ENCODE results near the gene NKX2-3.
A peak's percentile ranks its signal among the peaks of the same experiment; 100 is the strongest.

Gene NKX2-3

DNA sequence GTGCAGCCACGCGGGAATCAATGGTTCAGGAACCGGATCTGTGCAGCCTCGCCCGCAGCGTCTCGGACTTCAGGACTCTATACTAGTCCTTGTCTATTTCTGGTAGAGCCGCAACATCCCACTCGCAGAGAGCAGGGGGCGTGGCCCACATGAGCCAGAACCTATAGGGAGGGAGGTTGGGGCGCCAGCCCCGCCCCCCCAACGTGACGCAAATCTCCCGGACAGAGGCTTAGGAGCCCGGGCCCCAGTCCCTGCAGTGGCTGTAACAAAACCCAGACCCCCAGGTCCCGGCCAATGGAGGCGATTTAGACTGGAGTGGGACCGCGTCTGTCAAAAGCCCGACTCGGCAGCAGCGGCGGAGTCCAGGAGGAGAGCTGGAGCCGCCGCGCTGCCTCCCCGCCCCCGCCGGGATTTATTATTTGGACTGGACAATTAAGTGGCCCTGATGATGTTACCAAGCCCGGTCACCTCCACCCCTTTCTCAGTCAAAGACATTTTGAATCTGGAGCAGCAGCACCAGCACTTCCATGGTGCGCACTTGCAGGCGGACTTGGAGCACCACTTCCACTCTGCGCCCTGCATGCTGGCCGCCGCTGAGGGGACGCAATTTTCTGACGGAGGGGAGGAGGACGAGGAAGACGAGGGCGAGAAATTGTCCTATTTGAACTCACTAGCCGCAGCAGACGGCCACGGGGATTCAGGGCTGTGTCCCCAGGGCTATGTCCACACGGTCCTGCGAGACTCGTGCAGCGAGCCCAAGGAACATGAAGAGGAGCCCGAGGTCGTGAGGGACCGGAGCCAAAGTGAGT is at the start of gene NKX2-3:
Gene NKX2-3 (plus strand): TSS at position 256 of the 809 bp plus-strand sequence. CDS start 190 bp downstream, at position 446.
- DNase-seq = peak in 1 of 2 donors; percentile 82

DNA sequence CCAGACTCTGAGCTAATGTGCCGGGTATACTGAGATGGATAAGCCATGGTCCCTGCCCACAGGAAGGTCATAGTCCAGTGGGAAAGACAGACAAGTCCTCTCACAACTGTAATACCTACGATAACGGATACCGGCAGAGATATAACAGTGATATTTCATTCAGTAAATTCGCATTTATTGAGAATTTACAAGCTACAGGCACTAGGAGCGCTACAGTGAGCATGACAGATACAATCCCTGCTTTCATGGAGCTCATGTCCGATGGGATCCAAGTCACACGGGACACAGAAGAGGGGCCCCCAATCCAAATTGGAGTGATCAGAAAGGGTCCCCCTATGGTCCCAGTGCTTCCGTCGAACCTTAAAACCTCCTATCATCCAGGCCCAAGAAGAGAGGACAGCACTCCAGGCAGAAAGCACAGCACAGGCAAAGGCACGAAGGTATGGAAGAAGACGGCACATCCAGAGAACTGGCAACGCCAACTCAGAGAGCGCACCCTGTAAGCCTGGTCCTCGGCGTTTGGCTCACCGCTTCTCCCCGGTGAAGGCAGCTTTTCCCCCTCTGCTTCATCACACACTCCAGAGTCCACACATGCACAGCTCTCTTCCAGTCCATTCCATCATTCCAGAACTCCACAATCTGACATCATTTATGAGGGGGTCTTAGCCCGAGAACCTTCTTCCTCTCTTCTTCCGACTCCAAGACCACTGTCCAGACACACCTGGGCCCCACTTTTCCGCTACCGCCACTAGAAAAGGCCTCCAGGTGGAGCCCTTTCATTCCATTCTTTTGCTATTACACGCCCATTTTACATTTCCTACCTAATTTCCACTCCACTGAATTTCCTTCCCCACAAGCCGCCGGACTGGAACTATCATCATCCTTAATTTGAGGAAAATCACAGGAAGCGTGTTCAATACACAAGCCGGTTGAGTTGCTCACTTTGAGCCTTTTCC is 47.8 kb upstream of the NKX2-3 start:
- DNase-seq = no peak

DNA sequence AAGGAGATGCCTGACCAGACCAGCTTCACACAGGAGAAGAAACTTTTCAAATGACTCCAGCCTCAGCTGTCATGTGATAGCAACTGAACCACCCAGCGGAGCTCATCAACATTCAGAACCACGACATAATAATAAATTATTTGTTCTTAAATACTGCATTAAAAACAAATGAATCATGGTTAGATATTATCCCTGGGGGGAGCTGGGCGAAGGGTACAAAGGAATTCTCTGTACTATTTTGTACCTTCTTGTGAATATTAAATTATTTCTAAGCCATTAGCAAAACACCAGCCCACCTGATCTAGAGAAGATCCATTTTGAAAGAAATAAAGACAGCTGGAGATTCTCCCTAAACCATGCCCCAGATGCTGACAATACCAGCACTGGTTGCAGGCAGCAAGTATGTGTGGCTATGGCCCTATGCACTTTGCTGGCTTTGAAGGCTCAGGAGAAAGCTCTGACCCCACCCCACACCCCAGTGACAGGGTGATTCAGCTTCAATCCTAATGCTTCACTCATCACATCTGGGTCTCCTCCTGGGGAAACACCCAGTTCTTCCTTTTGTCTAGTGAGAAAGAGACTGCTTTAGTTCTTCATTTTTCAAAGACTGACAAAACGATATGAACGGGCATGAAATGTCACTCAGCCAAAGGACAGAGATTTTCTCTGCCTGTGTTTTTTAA is 45.5 kb upstream of the NKX2-3 start:
- DNase-seq = no peak

DNA sequence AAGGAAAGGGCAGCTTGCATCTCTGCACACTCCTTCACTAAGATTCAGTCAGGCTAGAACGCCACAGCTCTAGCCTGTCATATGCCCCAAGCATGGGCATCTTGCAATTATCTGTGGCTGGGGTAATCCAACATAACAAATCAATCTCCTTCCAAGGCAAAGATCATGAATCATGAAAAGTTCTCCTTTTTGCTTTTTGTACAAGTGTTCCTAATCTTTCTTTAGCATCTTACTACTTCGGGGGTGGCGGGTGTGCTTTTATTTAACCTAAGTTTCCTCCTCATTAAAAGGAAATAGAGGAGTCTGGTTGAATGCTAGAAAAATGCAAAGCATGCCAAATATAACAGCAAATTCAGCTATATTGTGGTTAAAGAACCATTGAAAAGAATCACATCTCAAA is 43.5 kb upstream of the NKX2-3 start:
- no peak for DNase-seq

DNA sequence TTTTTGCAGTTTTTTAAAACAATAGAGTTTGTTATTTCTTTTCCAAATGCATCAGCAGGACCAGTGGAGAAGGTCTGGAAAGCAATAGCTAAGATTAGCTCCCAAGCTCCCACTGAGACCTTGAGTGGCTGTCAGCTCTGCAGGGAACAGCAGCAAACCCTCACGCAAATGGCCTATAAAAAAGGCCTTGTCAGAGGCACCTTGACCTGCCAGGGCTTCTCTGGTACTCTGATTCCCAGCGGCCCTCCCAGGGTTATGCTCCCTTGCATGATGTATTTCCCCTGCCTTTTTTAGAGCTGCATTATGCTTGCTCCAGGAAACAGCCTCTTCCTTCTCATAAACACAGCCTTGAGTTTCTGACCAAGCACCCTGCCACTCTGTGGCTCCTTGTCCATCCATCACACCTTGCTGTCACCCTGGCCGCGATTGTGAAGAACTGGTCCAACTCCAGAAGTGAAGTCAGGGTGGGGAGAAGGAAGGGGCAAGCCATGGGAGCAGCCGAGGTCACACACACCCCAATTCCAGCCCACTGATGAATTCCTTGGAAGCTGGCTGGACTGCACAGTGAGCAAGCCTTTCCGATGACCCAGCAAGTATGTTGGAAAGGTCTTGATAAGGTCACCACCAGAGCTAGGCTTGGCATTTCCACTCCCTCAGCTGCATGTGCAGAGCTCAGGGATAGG is 35.3 kb upstream of the NKX2-3 start:
- DNase-seq = no peak

DNA sequence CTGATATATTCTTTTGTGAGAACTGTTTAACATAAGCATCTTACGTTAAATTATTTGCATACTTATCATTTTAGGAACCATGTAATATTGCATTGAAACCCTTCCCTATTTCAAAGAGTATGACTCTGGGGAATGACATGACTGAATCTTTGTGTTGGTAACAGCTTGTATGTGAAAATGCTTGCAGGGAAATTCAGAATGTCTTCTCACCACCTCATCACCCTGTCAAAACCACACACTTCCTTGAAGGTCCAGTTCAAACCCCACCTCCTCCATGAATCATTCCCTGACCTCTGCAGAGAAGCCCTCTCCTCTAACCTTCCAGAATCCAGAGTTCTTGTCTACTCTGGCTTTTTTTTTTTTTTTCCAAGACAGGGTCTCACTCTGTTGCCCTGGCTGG is 26.3 kb upstream of the NKX2-3 start:
- DNase-seq = no peak

DNA sequence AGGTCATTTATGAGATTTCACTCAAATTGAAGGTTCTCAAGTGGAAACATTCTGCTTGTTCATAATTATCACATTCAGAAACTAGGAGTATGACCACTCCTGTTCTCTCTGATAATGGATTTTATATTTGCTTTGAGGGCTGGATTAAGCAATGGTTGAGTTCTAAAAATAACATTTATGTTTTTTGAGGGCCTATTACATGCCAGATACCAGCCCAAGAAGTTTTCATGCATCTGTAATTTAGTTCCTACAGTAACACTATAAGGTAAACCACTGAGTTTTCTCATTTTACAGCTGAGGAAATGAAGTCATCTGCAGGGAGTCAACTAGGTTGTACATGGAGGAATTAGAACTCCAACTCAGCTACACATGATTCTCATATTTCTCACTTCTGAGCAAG is 25.5 kb upstream of the NKX2-3 start:
- no peak for DNase-seq

DNA sequence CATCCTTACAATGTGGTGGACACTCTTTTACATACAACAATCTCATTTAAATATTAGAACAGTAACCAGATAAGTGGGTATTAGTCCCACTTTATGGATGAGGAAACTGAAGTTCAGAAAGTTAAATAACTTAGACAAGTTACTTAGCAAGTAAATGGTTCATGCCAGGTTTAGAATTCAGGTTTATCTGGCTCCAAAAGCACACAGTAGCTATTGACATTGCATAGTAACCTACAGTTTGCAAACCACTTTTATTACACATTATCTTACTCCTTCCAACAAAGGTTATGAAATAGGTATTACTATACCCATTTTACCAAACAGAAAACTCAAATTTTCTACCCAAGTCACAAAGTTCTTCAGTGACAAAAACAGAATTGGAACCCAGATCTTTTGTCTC is 19.7 kb upstream of the NKX2-3 start:
- no peak for DNase-seq

DNA sequence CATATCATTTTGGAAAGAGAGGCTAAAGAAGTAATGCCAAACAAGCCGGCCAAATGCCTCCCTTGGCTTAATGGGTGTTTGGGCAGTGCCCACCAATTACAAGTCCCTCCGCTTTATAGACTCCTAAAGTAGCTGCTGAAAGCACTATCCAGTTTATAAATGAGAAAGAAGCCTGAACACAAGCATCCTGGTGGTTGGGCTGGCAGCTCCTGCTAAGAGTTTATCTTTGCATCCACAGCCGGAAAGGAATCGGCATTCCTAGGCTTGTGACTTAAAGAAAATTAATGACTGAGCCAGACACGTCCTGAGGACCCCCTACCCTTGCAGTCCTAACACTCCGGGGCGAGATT is 13.1 kb upstream of the NKX2-3 start:
- no peak for DNase-seq

DNA sequence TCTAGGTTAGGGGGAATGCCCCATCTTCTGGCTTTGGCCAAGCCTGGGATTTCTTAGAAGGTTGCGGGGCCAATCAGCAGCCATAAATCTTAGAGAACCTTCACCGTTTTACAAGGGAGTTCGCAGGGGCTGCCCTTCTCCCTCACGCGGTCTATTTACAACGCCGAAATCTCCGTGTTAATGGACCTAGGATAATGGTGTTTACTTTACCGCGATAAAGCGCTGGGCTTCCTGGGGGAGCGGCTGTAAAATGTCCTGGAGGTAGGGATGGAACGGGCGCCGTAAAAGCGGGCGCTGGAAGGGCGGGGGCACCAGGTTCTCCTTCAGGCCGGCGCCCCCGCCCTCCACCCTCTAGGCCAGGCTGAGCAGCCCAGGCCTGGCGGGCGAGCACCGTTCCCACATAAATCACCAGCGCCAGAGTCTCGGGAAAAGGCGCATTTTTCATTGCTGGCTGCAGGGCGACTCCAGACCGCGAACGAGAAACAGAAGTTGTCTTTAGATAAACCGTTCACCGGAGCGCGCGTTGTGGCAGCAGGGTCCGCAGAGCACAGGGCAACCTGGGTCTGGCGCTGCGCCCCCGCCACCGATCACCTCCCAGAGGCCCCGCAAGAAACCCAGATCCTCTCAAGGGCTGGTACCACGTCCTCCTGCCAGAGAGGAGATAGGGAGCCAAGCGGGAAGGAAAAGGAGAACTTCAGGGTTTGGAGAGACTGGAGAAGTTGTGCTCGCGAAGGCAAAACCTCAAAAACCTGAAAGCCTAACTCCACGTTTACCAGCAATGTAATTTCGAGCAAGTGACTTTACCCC is 12.5 kb upstream of the NKX2-3 start:
- DNase-seq = no peak

DNA sequence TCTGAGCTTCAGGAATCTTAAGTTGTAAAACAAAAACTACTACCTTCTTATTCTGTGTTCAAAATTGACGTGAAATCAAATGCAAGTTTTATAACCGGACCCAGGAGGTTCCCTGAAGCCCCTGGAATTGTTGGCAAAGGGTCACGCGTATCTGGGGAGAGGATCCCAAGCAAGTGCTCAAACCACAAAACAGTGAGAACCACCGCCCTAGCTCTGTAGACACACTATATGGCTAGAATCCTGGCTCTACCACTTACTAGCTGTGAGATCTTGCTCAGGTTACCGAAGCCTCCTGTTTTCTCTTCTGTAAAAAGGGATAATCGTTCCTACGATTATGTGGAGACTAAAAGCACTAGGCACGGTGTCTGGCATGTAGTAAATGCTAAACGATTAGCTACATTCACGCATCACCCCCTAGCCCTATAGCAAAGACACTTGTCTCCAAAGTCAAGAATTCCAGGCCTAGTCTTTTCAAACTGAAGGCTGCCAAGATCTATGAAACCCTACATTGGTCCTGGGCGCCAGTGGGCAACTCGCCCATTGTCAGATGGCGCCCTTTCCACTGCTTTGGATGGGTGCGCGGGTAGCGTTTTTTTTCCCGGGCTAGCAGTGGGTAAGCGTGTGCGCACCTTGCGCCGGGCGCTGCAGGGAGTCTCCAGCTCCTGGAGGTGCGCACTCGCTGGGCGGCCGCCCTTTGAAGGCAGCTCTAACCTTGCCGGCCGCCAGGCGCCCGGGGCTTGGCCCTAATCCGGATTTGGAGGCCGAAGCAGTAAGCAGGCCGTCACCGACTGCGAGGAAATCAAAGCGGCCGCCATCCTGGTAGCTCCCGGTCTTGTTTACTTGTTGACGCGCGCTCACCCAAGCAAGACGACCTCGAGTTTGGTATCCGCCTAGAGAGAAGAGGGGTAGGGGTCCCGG is 11.6 kb upstream of the NKX2-3 start:
- DNase-seq = no peak

DNA sequence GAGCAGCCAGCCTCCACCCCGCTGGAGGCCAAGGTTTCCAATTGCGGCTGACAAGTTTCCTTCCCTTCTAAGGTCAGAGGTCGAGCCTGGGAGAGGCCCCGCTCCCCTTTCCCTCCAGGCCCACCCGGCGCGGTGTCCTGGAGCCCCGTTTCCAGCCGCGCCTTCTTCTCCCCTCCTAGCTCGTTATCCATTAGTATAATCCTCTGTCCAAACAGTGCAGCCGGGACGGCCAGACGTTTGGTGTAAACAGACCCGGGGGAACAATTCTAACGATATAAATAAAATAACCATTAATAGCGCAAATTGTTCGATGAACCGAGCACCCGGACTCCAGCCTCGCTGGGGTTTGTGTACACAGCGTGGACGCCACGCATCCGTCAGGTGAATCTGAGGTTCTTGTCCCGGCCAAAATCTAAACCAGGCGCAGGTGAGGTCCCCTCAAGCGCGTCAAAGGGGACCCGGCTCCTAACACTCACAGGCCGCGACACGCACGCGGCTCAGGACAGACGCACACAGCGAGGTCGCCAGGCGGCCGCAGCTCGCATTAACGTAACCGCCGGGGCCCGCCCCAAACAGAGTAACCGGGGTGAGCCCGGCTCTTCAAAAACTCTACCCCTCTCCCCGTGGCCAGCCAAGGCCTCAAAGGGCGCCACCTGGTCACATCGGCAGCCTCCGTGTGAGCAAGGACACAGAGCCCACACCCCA is 10.8 kb upstream of the NKX2-3 start:
- no peak for DNase-seq

DNA sequence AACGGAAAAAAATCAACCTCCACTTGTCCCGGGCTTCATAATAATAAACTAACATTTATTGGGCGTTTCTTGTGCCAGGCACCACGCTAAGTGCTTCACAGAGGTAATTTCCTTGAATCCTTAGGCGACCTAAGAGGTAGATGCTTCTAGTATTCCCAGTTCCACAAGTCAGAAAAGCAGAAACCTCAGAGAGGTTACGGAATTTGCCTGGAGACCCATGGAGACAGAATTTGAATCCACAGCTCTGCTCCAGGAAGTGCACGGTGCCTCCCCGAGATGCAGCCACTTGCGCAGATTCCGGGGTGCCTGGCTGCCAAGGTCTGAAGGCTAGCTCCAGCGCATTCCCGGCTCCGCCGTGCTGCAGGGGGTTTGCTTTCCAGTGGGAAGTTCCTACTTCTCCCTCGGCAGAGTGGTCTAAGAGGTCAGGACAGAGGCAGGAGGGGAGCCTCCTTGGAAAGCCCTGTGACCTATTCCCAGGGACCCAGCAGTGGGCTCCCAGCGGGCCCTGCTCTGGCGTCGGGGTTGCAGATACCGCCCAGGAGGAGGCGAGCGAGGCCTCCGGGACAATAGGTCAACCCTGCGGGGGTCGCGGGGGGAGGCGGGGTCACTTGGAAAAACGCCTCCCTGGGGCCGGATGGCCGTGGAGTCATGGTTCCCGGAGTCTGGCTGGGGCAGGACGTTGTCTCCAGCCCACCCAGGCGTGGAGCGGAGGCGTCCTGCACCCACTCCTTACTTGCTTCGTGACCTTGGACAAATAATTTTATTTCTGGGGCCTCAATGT is 10.1 kb upstream of the NKX2-3 start:
- no peak for DNase-seq

DNA sequence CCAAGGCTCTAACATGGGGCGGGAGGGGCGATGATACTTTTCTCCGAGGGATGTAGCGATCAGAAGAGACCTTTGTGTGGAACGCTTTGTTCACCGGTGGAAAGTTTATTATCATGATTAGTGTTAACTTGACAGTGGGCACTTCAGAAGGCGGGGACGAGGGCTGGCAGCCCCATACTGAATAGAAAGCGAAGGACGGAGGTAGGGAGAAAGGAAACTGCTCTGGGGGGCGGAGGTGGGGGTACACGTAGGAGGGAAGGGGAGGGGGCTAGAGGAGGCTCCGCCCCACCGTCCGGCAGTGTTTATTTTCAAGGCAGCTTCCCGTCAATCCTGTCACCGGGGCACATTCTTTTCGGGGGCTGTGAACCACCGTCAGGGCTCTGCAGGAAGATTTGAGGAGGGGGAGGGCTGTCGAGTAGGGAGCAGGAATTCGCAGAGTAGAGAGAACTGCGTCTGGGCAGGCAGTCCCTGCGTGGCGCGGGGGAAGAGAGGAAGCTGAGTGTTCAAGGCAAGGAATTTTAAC is 9.4 kb upstream of the NKX2-3 start:
- DNase-seq = no peak

DNA sequence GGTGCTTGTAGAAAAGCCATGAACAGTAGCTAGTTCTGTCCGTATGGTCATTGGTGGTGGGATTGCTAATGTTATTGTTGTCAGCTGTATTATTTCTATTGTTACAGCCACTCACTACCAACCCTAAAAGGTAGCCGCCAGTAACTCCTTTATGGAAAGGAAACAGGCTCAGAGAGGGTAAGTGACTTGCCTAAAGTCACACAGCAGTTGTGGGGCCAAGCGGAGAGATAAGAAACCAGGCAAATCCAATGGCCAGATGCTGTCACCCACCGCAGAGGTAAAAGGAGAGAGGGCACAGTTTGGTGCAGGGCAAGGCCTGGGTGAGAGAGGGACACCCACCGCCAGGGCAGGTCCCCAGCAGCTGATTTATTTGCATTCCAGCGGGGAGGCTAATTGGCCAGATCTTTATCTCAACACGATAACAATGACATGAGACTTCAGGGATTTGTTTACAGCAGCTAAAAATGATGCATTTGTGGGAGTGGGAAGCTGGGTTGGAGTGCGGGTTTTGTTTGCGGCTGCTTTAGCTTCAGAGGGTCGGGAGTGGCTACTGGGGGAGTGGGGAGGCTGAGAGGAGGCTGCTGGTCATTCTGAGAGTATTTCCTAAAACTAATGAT is 8.6 kb upstream of the NKX2-3 start:
- no peak for DNase-seq

DNA sequence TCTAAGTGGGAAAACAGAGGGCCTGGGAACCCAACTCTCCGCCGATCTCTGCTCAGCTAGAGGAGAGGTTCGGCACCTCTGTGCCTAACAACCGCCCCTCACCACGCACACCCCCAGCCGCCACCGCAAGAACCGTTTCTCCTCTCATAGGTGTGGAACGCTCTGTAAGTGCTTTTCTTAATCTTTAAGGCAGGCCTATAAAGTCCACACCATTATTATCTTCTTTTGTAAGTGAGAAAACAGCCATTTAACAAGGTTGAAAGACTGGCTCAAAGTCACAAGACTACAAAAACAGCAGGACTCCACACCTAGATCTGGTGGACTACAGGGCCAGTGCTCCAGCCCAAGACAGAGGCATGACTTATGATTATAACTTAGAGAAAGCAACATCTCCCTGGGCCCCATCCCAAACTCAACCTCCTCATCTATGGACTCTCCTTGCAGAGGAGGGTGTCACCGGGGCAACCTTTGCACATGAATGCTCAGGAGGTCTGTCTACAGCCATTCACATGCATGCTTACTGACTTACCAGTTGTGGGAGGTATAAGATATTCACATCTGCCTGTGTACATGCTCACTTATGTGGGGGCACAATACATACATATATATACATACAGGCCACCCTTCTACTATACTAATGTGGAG is 7.9 kb upstream of the NKX2-3 start:
- no peak for DNase-seq

DNA sequence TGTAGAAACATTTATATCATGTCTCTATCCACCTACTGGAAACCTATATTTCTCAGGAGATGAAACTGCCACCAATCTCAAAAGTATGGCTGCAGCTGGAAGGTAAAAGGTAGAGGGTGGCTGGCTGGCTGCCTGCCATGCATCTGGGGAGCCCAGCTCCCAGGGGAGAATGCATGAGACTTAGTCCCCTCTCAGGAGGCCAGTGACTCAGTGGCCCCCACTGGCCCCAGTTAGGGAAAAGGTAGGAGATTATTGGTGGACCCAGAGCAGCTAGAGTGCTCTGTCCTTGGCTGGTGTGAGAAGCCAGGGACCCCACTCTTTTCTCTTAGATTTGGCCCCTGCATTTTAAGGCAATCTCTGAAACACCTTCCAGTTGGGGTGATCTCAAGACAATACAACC is 6.8 kb upstream of the NKX2-3 start:
- DNase-seq = no peak

DNA sequence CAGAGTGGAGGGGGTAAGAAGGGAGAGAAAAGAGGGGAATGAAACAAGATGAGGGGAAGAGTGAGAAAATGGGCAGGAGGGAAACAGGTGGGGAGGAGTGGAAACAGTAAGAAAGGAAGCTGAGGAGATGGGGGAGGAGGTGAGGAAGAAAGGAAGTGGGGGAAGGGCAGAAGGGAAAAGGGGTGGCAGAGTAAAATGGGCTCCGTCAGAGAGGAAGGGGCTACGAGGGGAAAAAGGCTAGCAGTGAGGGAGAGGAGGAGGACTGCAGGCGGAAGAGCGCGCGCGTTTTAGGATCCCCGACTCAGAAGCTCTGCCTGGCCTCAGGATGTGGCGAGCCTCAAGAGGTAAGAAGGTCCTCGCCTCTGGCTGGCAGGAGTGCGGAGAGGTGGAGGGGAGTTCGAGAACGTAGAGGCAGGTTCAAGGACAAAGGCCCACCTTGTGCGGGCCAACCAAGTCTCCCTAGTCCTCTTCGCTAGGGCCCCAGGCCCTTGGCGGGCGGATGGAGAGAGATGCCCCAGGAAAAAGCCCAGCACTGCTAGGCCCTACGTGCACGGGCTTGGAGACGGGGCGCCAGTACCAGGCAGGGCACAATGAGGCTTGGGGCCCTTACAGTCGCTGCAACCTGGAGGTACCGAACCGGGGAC is 5.8 kb upstream of the NKX2-3 start:
- DNase-seq = no peak
